HT1080 (cell line): Measurements from ENCODE around the gene KHNYN. TPM values are rescaled to one million over a fixed set of nuclear protein-coding genes. Genes with fewer than 3 reads are reported as not detected.
A peak's percentile ranks its signal among the peaks of the same experiment; 100 is the strongest.
"Not testable (repeated sequence)": the region's sequence is repeated elsewhere in the genome, so short reads cannot be mapped to it uniquely, and the experiment has no call there.

ENCODE experiments used
- DNase-seq: peaks from one replicate; pipeline ENCODE4 v3.0.0-alpha.2; 2015; ENCODE audit warnings: low read depth
- total RNA-seq: library from RNA; depleted of rRNA; stranded (reverse); fragments of >200 nt; shearing (Covaris generic); gene quantifications from 2 replicates; pipeline ENCODE4 v1.2.3, GENCODE V29; 2014; rRNA removed

Gene KHNYN
- total RNA-seq, 1 experiment from 2014 or later: 20.8 TPM

- DNase-seq: no peak
Measured at GRCh38 chr14:24465805-24466204, 36.1 kb downstream of the KHNYN start.

GRCh38 chr14:24470450-24470849 lies 40.7 kb downstream of the KHNYN start:
- DNase-seq: not testable (repeated sequence)

GRCh38 chr14:24473211-24473610 lies 43.5 kb downstream of the KHNYN start:
- DNase-seq: no peak

- no peak for DNase-seq
Measured at GRCh38 chr14:24475261-24475660, 45.5 kb downstream of the KHNYN start.

GRCh38 chr14:24479999-24480398 lies 50.2 kb downstream of the KHNYN start:
- not testable (repeated sequence) for DNase-seq

- DNase-seq: peak; percentile 39
Measured at GRCh38 chr14:24481622-24482324, 52.0 kb downstream of the KHNYN start.

GRCh38 chr14:24482699-24483303 lies 53.0 kb downstream of the KHNYN start:
- DNase-seq: peak; percentile 73

GRCh38 chr14:24483604-24484252 lies 54.0 kb downstream of the KHNYN start:
- peak; percentile 68 for DNase-seq

Other genes starting within 250 kb of the KHNYN start
- gene IPO4, start 241.1 kb upstream of the KHNYN start, total RNA-seq: 242 and 273 TPM in 2 replicates
- gene TM9SF1, start 234.5 kb upstream of the KHNYN start, total RNA-seq: 54.0 and 68.3 TPM in 2 replicates
- gene TSSK4, start 224.3 kb upstream of the KHNYN start, total RNA-seq: 0.13 TPM in 1 of 2 replicates, not detected in the other
- gene CHMP4A, start 216.5 kb upstream of the KHNYN start, total RNA-seq: 20.0 and 44.4 TPM in 2 replicates
- gene MDP1, start 213.9 kb upstream of the KHNYN start, total RNA-seq: 10.6 and 12.3 TPM in 2 replicates
- 307 and 368 TPM in 2 replicates for gene NEDD8, start 197.6 kb upstream of the KHNYN start, total RNA-seq
- 92.5 and 107 TPM in 2 replicates for gene GMPR2, start 197.0 kb upstream of the KHNYN start, total RNA-seq
- 47.2 and 52.4 TPM in 2 replicates for gene TINF2, start 187.3 kb upstream of the KHNYN start, total RNA-seq
- 0.76 and 1.4 TPM in 2 replicates for gene TGM1, start 166.8 kb upstream of the KHNYN start, total RNA-seq
- gene RABGGTA, start 158.4 kb upstream of the KHNYN start, total RNA-seq: 24.0 and 24.5 TPM in 2 replicates
- 6.0 and 6.9 TPM in 2 replicates for gene DHRS1, start 130.2 kb upstream of the KHNYN start, total RNA-seq
- gene NOP9, start 130.1 kb upstream of the KHNYN start, total RNA-seq: 21.1 and 25.6 TPM in 2 replicates
- gene CIDEB, start 122.0 kb upstream of the KHNYN start, total RNA-seq: 0.10 TPM in 1 of 2 replicates, not detected in the other
- gene LTB4R2, start 119.8 kb upstream of the KHNYN start, total RNA-seq: 5.0 and 7.8 TPM in 2 replicates
- 3.8 and 6.5 TPM in 2 replicates for gene LTB4R, start 118.5 kb upstream of the KHNYN start, total RNA-seq
- not detected in 2 replicates for gene ADCY4, start 94.9 kb upstream of the KHNYN start, total RNA-seq
- 0.08 TPM in 1 of 2 replicates, not detected in the other for gene RIPK3, start 90.0 kb upstream of the KHNYN start, total RNA-seq
- gene NFATC4, start 61.8 kb upstream of the KHNYN start, total RNA-seq: 0.32 TPM in 1 of 2 replicates, not detected in the other
- gene NYNRIN, start 31.0 kb upstream of the KHNYN start, total RNA-seq: 0.03 and 0.05 TPM in 2 replicates
- 0.35 and 0.84 TPM in 2 replicates for gene CBLN3, start 286 bp upstream of the KHNYN start, total RNA-seq
- 11.7 and 21.9 TPM in 2 replicates for gene SDR39U1, start 12.8 kb downstream of the KHNYN start, total RNA-seq
- gene CMA1, start 78.3 kb downstream of the KHNYN start, total RNA-seq: not detected in 2 replicates
- not detected in 2 replicates for gene CTSG, start 146.3 kb downstream of the KHNYN start, total RNA-seq
- gene GZMH, start 179.7 kb downstream of the KHNYN start, total RNA-seq: not detected in 2 replicates
- not detected in 2 replicates for gene GZMB, start 204.2 kb downstream of the KHNYN start, total RNA-seq